Head of caudate nucleus (tissue), 42 donors: Measurements from ENCODE around the gene SECTM1.
A peak's percentile ranks its signal among the peaks of the same experiment; 100 is the strongest.

Experiments
- DNase-seq, 42 donors: peaks; one replicate each; pipeline versions ENCODE4 v3.0.0 to v3.0.0-alpha.2; 2020 to 2021; ENCODE audit warnings: mixed read lengths in 7 of 42
- intact Hi-C: fragments of 100-400 bp; cut with DNase I; formaldehyde crosslinking; loops from one replicate; pipeline ENCODE4 v1.15.0; 2022

SECTM1 gene

DNA sequence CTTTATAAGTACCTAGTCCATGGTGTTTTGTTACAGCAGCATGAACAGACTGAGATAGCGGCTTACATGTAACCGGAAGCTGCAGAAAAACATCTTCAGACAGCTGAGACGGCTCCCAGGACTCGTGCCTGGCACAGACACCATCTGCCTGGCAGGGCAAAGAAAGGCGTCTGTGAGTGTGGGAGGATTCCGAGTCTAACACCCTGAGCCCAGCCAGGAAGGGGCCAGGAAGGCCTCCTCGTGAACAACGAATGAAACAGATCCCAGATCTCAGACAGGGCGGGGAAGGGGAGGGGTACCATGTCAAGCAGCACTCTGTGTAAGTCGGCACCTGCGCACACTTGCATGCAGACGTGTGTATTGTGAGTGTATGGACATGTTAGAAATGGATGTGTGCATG is 55.7 kb downstream of the SECTM1 start:
- intact Hi-C loops: no loop called here
- peak in 11 of 42 donors; percentile 11 to 56 (median 44) for DNase-seq

DNA sequence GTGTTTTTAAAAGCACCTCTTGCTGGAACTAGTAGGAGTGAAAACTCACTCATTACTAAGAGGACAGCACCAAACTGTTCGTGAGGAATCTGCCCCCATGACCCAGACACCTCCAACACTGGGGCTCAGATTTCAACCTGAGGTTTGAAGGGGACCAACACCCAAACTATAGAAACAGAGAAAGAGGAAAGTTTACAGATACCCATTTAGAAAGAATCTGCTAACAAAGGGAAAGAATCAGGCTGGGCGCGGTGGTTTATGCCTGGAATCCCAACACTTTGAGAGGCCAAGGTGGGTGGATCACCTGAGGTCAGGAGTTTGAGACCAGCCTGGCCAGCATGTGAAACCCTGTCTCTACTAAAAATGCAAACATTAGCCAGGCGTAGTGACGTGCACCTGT is 56.6 kb downstream of the SECTM1 start:
- intact Hi-C loops: no loop called here
- no peak for DNase-seq

DNA sequence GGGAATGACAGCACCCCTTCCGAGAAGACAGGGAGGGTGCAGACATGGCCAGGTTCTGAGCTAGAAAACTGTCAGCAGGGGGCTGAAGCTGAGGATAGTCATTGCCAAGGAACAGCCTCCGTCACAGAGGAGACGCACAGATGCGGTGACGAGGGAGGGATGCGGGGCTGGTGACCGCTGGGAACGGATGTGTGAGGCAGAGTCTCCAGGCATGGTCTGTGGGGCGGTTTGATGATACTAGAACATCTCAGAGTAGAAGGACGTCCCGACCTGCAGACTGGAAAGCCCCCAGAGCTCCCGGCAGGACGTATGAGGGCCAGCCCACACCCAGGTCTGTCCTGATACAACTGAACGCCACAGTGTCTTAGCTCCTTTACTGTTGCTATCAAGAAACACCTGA is 58.2 kb downstream of the SECTM1 start:
- DNase-seq: no peak
- intact Hi-C loops: no loop called here

DNA sequence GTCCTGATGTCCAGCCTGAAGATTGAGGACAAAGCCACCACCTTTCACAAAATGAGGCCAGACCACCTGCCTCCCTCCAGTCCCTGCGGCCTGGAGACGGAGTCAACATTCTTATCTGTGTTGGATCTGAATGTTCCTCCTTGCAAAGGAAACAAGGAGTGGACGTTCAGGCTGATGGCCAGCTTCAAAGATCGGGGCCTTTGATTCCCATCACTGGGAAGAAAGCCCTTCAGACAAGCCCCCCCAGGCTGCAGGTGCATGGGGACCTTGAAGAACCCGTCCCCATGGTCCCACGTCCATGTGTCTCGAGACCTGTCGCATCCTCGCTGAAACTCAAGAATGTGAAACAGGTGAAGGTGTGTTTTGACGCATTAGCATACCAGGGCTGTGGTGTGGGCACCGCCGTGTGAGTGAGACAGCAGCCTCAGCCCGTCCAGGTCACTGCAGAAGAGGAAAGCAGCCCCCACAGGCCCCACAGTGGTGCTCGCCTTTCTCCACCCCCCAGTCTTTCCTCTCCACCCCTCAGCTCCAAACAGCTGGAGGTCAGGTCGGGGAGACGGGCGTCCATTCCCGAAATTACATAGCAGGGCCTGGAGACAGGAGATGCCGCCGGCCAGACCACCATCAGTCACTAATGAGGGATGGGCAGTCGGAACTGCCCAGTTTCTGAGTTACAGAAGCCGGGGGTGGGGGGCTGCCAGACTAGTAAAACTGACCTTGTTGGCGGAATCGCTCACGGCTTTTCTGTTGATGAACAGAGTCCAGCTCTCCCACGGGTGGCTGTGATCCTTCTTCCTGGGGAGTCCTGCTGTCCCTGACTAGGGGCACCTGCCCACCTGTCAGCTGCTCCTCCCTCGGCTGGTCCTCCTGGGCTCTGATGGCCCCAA is 59.2 kb downstream of the SECTM1 start:
- DNase-seq: no peak
- intact Hi-C loops: no loop called here

DNA sequence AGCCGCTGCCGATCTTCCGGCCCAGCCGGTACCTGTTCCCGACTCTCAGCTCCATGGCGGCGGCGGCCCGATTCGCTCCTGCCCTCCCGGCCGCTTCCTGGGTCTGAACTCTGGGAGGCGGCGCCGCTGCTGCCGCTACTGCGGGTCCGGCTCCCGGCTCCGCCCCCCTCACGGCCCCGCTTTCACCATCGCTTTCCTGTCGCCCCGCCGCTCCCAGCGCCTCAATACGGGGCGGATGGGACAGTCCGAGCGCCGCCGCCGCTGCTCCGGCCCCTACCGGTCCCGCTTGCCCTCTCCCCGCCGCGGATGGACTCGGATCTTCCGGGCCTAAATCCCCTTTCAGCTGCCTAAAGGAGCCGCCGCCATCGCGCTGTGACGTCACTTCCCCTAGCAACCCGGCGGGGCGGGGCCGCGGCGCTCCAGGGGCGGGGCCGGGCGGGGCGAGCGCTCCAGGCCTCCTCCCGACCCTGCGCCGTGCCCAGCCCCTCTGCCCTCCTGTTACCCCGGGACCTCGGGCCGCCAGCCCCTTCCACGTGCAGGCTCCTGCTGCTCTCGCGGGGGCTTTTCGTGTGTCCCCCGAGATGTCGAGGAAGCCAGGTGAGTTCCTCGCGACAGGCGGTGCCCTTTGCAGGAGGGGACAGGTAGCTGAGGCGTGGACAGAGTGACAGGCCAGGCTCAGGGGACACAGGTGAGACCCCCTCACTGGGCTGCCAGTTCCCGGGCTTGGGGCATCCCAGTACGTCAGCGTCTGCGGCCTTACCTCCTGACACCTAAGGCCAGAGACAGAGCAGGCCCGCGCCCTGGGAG is 60.0 kb downstream of the SECTM1 start, which contains the start of gene CSNK1D:
CSNK1D (minus strand) TSS at position 374 of the 807 bp plus-strand sequence; CDS start at position 55, 319 bp downstream.
- peak; percentile 83 to 97 (median 94) for DNase-seq
- intact Hi-C loops: no loop called here

DNA sequence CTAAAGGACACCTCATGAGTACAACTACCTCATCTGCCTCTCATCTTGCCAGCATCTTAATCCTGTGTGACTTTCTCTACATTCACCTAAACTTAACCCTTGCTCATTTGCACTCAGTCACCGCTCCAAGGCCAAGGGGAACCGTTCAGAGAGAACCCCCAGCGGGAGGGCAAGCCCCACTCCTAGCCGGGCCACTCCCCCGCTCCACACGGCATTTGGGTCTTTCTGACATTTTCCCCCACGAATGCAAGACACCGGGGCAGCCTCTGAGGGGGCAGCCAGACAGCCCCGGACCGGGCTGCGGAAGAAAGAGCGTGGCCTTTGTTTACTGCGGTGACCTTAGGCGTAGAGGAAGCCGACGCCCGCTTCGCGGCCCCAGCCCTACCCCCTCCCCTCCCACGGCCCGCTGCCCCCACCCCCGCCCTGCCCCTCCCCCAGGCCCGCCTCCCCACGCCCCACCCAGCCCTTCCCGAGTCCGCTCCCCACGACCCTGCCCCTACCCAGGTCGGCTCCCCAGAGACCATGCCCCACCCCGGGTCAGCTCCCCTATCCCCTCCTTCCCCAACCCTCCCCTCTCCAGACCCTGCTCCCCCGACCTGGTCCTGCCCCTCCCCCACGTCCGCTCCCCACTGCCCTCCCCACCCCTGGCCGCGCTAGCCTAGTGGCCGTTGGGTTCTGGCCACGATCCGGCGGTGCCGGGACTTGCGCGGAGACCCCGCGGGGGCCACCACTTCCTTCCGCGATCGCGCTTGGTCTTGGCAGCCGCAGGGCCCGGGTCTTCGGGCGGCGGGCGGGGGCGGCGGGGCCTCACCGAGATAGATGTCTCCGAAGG is 60.9 kb downstream of the SECTM1 start:
- peak in 22 of 42 donors; percentile 12 to 66 (median 32) for DNase-seq
- intact Hi-C loops: no loop called here

DNA sequence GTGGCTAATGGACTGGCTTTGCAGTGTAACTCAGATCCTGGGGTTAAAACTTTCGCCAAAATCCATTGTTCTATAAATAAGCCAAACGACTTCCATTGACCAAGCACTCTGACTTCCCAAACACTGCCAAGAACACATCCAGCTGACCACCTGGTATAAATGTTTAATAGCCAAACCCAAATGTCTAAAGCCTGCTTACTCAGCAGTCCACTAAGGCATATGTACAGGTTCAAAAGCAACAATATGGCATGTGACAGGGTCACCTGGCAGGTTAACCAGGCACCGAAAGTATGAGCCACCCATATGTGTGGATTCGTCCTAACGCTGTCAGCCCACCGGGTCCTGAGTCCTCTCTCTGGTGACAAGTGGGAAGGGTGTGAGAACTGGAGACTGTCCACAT is 62.2 kb downstream of the SECTM1 start:
- intact Hi-C loops: no loop called here
- no peak for DNase-seq
